Measurements from ENCODE around the gene DLX1. TPM values are rescaled to one million over a fixed set of nuclear protein-coding genes. Genes with fewer than 3 reads are reported as not detected.

Gene DLX1
- total and polyA plus RNA-seq, 2 experiments from 2014 or later: not detected

DNA sequence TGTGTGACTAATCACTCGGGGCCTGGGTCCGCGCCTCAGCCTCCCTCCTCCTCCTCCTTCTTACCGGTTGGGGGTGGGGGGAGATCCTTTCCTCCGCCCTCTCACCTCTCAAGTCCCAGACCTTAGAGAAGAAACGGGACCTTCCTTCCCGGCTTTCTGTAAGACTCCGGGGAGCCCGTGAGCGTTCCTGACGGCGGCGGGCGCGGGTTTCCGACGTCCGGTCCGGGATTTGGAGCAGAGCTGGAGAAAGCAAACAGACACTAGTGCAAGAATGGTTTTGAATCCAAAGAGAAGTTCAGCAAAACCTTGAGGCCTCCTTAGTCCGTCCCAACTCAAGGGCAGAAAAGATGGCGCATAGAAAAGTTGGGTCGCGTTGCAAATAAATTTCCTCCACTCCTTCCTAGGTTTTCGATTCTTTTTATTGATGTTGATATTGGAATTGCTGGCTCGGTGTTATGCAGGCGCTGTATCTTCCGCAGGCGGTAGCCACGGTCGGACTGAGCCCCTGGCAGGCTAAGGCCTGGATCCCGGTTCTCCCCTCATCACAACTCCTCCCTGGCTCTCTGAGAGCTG is 2.0 kb downstream of the DLX1 start:
- H3K36me3 ChIP-seq (ENCODE audit: insufficient read depth): no peaks in the 10 kb centered on the region
- peaks cover 12% of the 10 kb centered on the region for H3K9me3 Mint-ChIP-seq
- ATAC-seq (peak; percentile 3; the same call in 2 of the 3 replicates), DNase-seq (ENCODE audit: low spot score) (no peak)
- H3K4me3 ChIP-seq: peak overlapping the region; percentile 65
- H3K27me3 ChIP-seq (ENCODE audit: insufficient read depth): peaks cover 100% of the 10 kb centered on the region
- no peaks in the 10 kb centered on the region for H3K36me3 Mint-ChIP-seq (ENCODE audit: low read depth)
- H3K27me3 Mint-ChIP-seq (ENCODE audit: insufficient read depth, low read depth, poor library complexity): peaks cover 100% of the 10 kb centered on the region
- no peak overlapping the region for H3K27ac ChIP-seq (ENCODE audit: low read depth)
- H3K4me2 ChIP-seq: peak overlapping the region; percentile 87
- peak overlapping the region; percentile 83 for H3K4me3 Mint-ChIP-seq
- H4K20me1 ChIP-seq (replicated peaks; ENCODE audit: insufficient read depth): peaks cover 43% of the 10 kb centered on the region
- peak; percentile 40 for TF ChIP-seq EZH2phosphoT487 (IDR thresholded peaks at IDR 0.05; ENCODE audit: unreplicated experiment)
- TF ChIP-seq STAT1 (IDR thresholded peaks at IDR 0.05; ENCODE audit: unreplicated experiment): no peak
- TF ChIP-seq, protein P1, sequence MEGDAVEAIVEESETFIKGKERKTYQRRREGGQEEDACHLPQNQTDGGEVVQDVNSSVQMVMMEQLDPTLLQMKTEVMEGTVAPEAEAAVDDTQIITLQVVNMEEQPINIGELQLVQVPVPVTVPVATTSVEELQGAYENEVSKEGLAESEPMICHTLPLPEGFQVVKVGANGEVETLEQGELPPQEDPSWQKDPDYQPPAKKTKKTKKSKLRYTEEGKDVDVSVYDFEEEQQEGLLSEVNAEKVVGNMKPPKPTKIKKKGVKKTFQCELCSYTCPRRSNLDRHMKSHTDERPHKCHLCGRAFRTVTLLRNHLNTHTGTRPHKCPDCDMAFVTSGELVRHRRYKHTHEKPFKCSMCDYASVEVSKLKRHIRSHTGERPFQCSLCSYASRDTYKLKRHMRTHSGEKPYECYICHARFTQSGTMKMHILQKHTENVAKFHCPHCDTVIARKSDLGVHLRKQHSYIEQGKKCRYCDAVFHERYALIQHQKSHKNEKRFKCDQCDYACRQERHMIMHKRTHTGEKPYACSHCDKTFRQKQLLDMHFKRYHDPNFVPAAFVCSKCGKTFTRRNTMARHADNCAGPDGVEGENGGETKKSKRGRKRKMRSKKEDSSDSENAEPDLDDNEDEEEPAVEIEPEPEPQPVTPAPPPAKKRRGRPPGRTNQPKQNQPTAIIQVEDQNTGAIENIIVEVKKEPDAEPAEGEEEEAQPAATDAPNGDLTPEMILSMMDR (conservative IDR thresholded peaks at IDR 0.05; ENCODE audit: low read depth in 2 of 2): no peak
- TF ChIP-seq CREB1 (CRISPR knock-in tag; IDR thresholded peaks at IDR 0.05; ENCODE audit: low read depth): no peak
- peak; percentile 87 for TF ChIP-seq EZH2 (IDR thresholded peaks at IDR 0.05; ENCODE audit: low read depth, unreplicated experiment)
- TF ChIP-seq ZNF331 (CRISPR knock-in tag; IDR thresholded peaks at IDR 0.05; ENCODE audit: low read depth): no peak
- TF ChIP-seq, protein P2, sequence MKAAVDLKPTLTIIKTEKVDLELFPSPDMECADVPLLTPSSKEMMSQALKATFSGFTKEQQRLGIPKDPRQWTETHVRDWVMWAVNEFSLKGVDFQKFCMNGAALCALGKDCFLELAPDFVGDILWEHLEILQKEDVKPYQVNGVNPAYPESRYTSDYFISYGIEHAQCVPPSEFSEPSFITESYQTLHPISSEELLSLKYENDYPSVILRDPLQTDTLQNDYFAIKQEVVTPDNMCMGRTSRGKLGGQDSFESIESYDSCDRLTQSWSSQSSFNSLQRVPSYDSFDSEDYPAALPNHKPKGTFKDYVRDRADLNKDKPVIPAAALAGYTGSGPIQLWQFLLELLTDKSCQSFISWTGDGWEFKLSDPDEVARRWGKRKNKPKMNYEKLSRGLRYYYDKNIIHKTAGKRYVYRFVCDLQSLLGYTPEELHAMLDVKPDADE (IDR thresholded peaks at IDR 0.05): no peak
- H3K79me2 ChIP-seq (replicated peaks; ENCODE audit: insufficient read depth): no peaks in the 10 kb centered on the region
- H3K27ac Mint-ChIP-seq: no peak overlapping the region
- peaks cover 62% of the 10 kb centered on the region for H3K4me1 Mint-ChIP-seq
- peaks cover 87% of the 10 kb centered on the region for H3K4me1 ChIP-seq (ENCODE audit: insufficient read depth)
- H3F3A ChIP-seq (replicated peaks; ENCODE audit: low read depth): peaks cover 67% of the 10 kb centered on the region
- H2AFZ ChIP-seq: peak overlapping the region; percentile 91
- no peaks in the 10 kb centered on the region for H3K9me2 ChIP-seq (ENCODE audit: insufficient read depth)

DNA sequence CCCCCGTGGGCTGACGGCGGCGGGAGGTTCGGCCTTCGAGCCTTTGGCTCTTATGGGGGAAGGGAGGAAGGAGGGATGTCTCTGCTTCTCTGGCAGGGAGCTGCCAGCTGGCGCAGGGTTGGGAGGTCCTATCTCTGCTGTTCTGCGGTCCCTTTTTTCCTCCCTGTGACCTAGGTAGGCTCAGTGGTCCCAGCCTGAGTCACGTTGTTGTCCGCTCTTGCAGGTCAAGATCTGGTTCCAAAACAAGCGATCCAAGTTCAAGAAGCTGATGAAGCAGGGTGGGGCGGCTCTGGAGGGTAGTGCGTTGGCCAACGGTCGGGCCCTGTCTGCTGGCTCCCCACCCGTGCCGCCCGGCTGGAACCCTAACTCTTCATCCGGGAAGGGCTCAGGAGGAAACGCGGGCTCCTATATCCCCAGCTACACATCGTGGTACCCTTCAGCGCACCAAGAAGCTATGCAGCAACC is 2.5 kb downstream of the DLX1 start:
- Histone ChIP-seq H2AFZ (peak overlapping the region; percentile 91), H3K27me3 (ENCODE audit: insufficient read depth) (peaks cover 100% of the 10 kb centered on the region), H3K9me2 (ENCODE audit: insufficient read depth) (no peaks in the 10 kb centered on the region), H3K36me3 (ENCODE audit: insufficient read depth) (no peaks in the 10 kb centered on the region), H3K27ac (ENCODE audit: low read depth) (no peak overlapping the region), H4K20me1 (replicated peaks; ENCODE audit: insufficient read depth) (peaks cover 41% of the 10 kb centered on the region), H3K4me3 (peak overlapping the region; percentile 65), H3K79me2 (replicated peaks; ENCODE audit: insufficient read depth) (no peaks in the 10 kb centered on the region), H3K4me2 (peak overlapping the region; percentile 87), H3F3A (replicated peaks; ENCODE audit: low read depth) (peaks cover 67% of the 10 kb centered on the region), H3K4me1 (ENCODE audit: insufficient read depth) (peaks cover 87% of the 10 kb centered on the region)
- Mint-ChIP-seq H3K36me3 (ENCODE audit: low read depth) (no peaks in the 10 kb centered on the region), H3K27me3 (ENCODE audit: insufficient read depth, low read depth, poor library complexity) (peaks cover 100% of the 10 kb centered on the region), H3K4me1 (peaks cover 59% of the 10 kb centered on the region), H3K9me3 (peaks cover 14% of the 10 kb centered on the region), H3K27ac (no peak overlapping the region), H3K4me3 (peak overlapping the region; percentile 83)
- DNase-seq (ENCODE audit: low spot score) (peak; percentile 62), ATAC-seq (no peak; the same call in 2 of the 3 replicates)
- TF ChIP-seq, protein P1 (conservative IDR thresholded peaks at IDR 0.05; ENCODE audit: low read depth in 2 of 2): no peak
- TF ChIP-seq EZH2phosphoT487 (IDR thresholded peaks at IDR 0.05; ENCODE audit: unreplicated experiment): peak; percentile 10
- TF ChIP-seq EZH2 (IDR thresholded peaks at IDR 0.05; ENCODE audit: low read depth, unreplicated experiment): peak; percentile 78

Measured in GM23338 (cell line).